Lower leg skin (tissue), 4 donors: ENCODE results near the gene TC2N. TPM values are rescaled to one million over a fixed set of nuclear protein-coding genes. Genes with fewer than 3 reads are reported as not detected.

Experiments used
- DNase-seq, 2 donors: peaks; one replicate each; pipeline ENCODE4 v3.0.0-alpha.2; 2019; ENCODE audit warnings: low spot score in 2 of 2
- H3K4me3 ChIP-seq: fragments of 200-600 bp; sonication (generic); 2 replicates; pipeline ENCODE4 v1.5.1; 2017; ENCODE audit warnings: mild to moderate bottlenecking, low read depth; ENCODE audit not compliant: poor library complexity, severe bottlenecking
- POLR2A ChIP-seq, 2 donors: fragments of 450-650 bp; IDR thresholded peaks; one replicate each; pipeline ENCODE4 v1.6.1; 2016 to 2017; ENCODE audit warnings: antibody characterized with exemption in 2 of 2, mild to moderate bottlenecking in 1 of 2, moderate library complexity in 1 of 2
- WGBS, 2 donors: methylation state at CpG; one replicate each; pipeline ENCODE4 v1.1.5; 2018; 5-methylcytosine and 5-hydroxymethylcytosine counted together
- intact Hi-C: fragments of 100-400 bp; cut with DNase I; formaldehyde crosslinking; loops from one replicate; pipeline ENCODE4 v1.15.0; 2023; ENCODE audit warnings: low total_unique reads
- total RNA-seq, 4 donors: library from RNA; depleted of rRNA; stranded (reverse); fragments of >200 nt; gene quantifications; one replicate each; pipeline ENCODE4 v1.1.0, GENCODE V29; 2016
- TF ChIP-seq, protein P1 (sequence below), 3 donors: fragments of 450-650 bp; IDR thresholded peaks; one replicate each; pipeline ENCODE4 v1.5.1; 2016; ENCODE audit warnings: antibody characterized with exemption in 3 of 3, mild to moderate bottlenecking in 3 of 3, moderate library complexity in 2 of 3

TC2N gene
- total RNA-seq, 4 donors from 2014 or later: 31.6 to 40.9 (median 35.9) TPM

DNA sequence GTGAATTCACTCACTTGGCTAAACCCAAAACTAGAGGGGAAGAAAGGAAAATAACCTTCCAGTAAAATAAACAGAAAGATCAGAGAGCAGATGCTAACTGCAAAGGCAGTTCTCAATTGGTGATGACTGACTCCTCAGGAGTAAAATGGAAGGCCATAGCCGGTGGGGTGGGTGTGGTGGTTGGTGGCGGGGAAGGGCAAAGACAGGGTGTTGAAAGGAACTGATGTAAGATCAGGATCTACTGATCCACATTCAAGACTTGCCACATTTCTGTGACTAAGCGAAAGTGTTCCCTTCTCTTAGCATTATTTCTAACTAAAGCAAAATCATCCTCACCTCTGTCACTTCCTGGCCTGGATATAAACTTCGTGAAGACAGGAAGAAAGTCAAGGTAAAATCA lies 26.3 kb upstream of the TC2N start:
- TF ChIP-seq, protein P1, sequence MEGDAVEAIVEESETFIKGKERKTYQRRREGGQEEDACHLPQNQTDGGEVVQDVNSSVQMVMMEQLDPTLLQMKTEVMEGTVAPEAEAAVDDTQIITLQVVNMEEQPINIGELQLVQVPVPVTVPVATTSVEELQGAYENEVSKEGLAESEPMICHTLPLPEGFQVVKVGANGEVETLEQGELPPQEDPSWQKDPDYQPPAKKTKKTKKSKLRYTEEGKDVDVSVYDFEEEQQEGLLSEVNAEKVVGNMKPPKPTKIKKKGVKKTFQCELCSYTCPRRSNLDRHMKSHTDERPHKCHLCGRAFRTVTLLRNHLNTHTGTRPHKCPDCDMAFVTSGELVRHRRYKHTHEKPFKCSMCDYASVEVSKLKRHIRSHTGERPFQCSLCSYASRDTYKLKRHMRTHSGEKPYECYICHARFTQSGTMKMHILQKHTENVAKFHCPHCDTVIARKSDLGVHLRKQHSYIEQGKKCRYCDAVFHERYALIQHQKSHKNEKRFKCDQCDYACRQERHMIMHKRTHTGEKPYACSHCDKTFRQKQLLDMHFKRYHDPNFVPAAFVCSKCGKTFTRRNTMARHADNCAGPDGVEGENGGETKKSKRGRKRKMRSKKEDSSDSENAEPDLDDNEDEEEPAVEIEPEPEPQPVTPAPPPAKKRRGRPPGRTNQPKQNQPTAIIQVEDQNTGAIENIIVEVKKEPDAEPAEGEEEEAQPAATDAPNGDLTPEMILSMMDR (IDR thresholded peaks at IDR 0.05): no peak
- TF ChIP-seq POLR2A (IDR thresholded peaks at IDR 0.05): no peak
- intact Hi-C loops: no loop called here
- no peak overlapping the region for H3K4me3 ChIP-seq
- 58 to 67% methylated on average over 4 of the region's 4 CpGs for WGBS, 2 donors
- no peak for DNase-seq

GRCh38 chr14:91893007-91893406 lies 25.7 kb upstream of the TC2N start:
- WGBS, 2 donors: 54 to 60% methylated on average over 7 of the region's 7 CpGs
- TF ChIP-seq POLR2A (IDR thresholded peaks at IDR 0.05): no peak
- TF ChIP-seq, protein P1 (IDR thresholded peaks at IDR 0.05): no peak
- DNase-seq: no peak
- no peak overlapping the region for H3K4me3 ChIP-seq
- intact Hi-C loops: no loop called here

DNA sequence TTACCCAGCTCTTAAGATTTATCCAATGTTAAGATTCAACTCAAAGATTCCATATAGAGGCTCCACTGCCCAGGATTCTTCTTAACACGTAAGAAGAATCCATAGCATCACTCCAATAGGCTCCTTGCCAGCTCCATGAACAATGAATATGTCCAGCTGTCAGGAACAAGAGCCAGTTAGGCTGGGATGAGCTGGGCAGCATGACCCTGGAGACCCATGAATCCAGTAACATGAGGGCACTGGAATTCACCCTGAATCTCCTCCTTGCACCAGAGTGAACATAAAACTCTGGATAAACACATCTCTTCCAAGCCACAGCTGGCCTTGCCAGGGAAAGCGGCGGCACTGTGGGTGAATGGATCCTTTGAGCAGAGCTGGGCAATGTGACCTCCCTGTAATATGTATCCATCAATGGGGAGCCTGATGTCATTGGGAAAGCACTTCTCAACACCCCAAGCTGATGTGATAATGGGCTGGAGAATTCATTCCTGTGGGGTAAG lies 24.4 kb upstream of the TC2N start:
- intact Hi-C loops: no loop called here
- DNase-seq: no peak
- TF ChIP-seq, protein P1 (IDR thresholded peaks at IDR 0.05): no peak
- no peak for TF ChIP-seq POLR2A (IDR thresholded peaks at IDR 0.05)
- WGBS, 2 donors: 56% methylated on average over 3 of the region's 3 CpGs
- no peak overlapping the region for H3K4me3 ChIP-seq

DNA sequence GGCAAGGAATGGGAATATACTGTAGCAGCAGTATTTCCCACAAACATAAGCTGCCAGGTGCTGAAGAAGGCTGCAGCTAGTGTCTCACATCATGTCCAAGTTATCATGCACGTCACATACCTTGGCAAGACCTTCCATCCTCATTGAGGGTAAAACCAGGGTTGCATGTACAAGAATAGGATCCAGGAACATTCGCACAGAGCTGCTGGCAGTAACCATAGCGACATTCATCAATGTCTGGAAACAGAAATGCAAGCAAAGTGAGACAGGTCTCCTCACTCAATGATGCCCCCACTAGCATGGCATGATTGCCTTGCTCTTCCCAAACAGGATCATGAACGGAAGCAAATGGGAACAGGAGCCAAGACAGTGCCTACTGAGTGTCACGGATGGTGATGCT lies 23.8 kb upstream of the TC2N start:
- WGBS, 2 donors: 87 to 89% methylated on average over 5 of the region's 5 CpGs
- intact Hi-C loops: no loop called here
- TF ChIP-seq, protein P1 (IDR thresholded peaks at IDR 0.05): no peak
- TF ChIP-seq POLR2A (IDR thresholded peaks at IDR 0.05): no peak
- no peak for DNase-seq
- no peak overlapping the region for H3K4me3 ChIP-seq

- 57 to 58% methylated on average over 5 of the region's 5 CpGs for WGBS, 2 donors
- no peak for DNase-seq
- intact Hi-C loops: no loop called here
- TF ChIP-seq, protein P1 (IDR thresholded peaks at IDR 0.05): no peak
- TF ChIP-seq POLR2A (IDR thresholded peaks at IDR 0.05): no peak
- H3K4me3 ChIP-seq: no peak overlapping the region
Measured at GRCh38 chr14:91890291-91890749, 23.0 kb upstream of the TC2N start.
